Measurements from ENCODE around the gene KDSR. TPM values are rescaled to one million over a fixed set of nuclear protein-coding genes. Genes with fewer than 3 reads are reported as not detected.

KDSR gene
- total and polyA plus RNA-seq, 4 donors, result 11.3 to 37.2 (median 31.4) TPM

- WGBS, result 71% methylated on average over 1 of the region's 1 CpG
- Histone ChIP-seq H3K27me3 (ENCODE audit: control insufficient read depth in 4 of 4, insufficient read depth in 4 of 4, low read length in 3 of 4) (no peaks in the 10 kb centered on the region), H3K9me3 (ENCODE audit: control insufficient read depth in 4 of 4, low read length in 3 of 4) (no peaks in the 10 kb centered on the region), H3K4me1 (ENCODE audit: control insufficient read depth in 4 of 4, insufficient read depth in 4 of 4, low read length in 3 of 4) (no peaks in the 10 kb centered on the region), H3K4me3 (ENCODE audit: low read depth in 1 of 3, low read length in 3 of 3) (no peak overlapping the region), H3K36me3 (ENCODE audit: control insufficient read depth in 4 of 4, insufficient read depth in 3 of 4, low read depth in 1 of 4, low read length in 3 of 4) (no peaks in the 10 kb centered on the region), H3K9ac (ENCODE audit: low read depth in 1 of 2, low read length in 2 of 2) (no peak overlapping the region), H3K27ac (ENCODE audit: low read depth in 1 of 2, low read length in 2 of 2) (no peak overlapping the region)
- no peak for DNase-seq (ENCODE audit: low spot score)
- no peak for TF ChIP-seq RXRA (IDR thresholded peaks at IDR 0.05)
- no peak for TF ChIP-seq YY1 (IDR thresholded peaks at IDR 0.05)
- no peak for TF ChIP-seq FOXA1 (IDR thresholded peaks at IDR 0.05)
- no peak for TF ChIP-seq ZBTB33 (IDR thresholded peaks at IDR 0.05)
- TF ChIP-seq HNF4A (conservative IDR thresholded peaks at IDR 0.05), result no peak
- no peak for TF ChIP-seq EGR1 (IDR thresholded peaks at IDR 0.05; ENCODE audit: low read depth in 2 of 2)
- TF ChIP-seq NR2F2 (IDR thresholded peaks at IDR 0.05), result no peak
- TF ChIP-seq REST (IDR thresholded peaks at IDR 0.05), result no peak
- TF ChIP-seq CTCF (IDR thresholded peaks at IDR 0.05; ENCODE audit: low read depth, low read length, missing input control), result no peak
- TF ChIP-seq GABPA (IDR thresholded peaks at IDR 0.05 in 1 of 2, conservative IDR thresholded peaks at IDR 0.05 in 1 of 2), result no peak
- no peak for TF ChIP-seq TAF1 (conservative IDR thresholded peaks at IDR 0.05)
- TF ChIP-seq MAX (IDR thresholded peaks at IDR 0.05), result no peak
- no peak for TF ChIP-seq JUND (IDR thresholded peaks at IDR 0.05)
These were observed 79.2 kb downstream of the KDSR start for GRCh38 chr18:63287691-63288220.

- 75% methylated on average over 4 of the region's 4 CpGs for WGBS
- Histone ChIP-seq H3K9me3 (ENCODE audit: control insufficient read depth in 4 of 4, low read length in 3 of 4) (no peaks in the 10 kb centered on the region), H3K27ac (ENCODE audit: low read depth in 1 of 2, low read length in 2 of 2) (no peak overlapping the region), H3K36me3 (ENCODE audit: control insufficient read depth in 4 of 4, insufficient read depth in 3 of 4, low read depth in 1 of 4, low read length in 3 of 4) (no peaks in the 10 kb centered on the region), H3K9ac (ENCODE audit: low read depth in 1 of 2, low read length in 2 of 2) (no peak overlapping the region), H3K27me3 (ENCODE audit: control insufficient read depth in 4 of 4, insufficient read depth in 4 of 4, low read length in 3 of 4) (no peaks in the 10 kb centered on the region), H3K4me1 (ENCODE audit: control insufficient read depth in 4 of 4, insufficient read depth in 4 of 4, low read length in 3 of 4) (no peaks in the 10 kb centered on the region), H3K4me3 (ENCODE audit: low read depth in 1 of 3, low read length in 3 of 3) (no peak overlapping the region)
- no peak for TF ChIP-seq ATF3 (IDR thresholded peaks at IDR 0.05)
- no peak for TF ChIP-seq YY1 (IDR thresholded peaks at IDR 0.05)
- no peak for DNase-seq (ENCODE audit: low spot score)
These were observed 80.1 kb downstream of the KDSR start for GRCh38 chr18:63286926-63287325.

Data from liver (tissue), 9 donors.